ENCODE results near the gene PMS1.

PMS1 gene

GRCh38 chr2:189762551-189763298 lies 21.5 kb upstream of the PMS1 start, which contains the start of gene OSGEPL1:
Gene OSGEPL1, minus strand, starts transcription at chr2:189762792. Its CDS starts 1,152 bp downstream, at chr2:189761640.
- H3K27ac ChIP-seq, result peak within 1 kb of the TSS; percentile 87

GRCh38 chr2:189763908-189764661 lies 20.2 kb upstream of the PMS1 start:
- TF ChIP-seq CTCF (IDR thresholded peaks at IDR 0.05), result no peak
- H3K4me1 ChIP-seq, result peaks cover 3% of the 10 kb centered on the region
- H3K4me2 ChIP-seq (ENCODE audit: low read length), result no peak overlapping the region
- no peaks in the 10 kb centered on the region for H3K27me3 ChIP-seq (ENCODE audit: control insufficient read depth, insufficient read depth, low read length)
- H3K27ac ChIP-seq, result no peak overlapping the region
- H3K9me3 ChIP-seq (ENCODE audit: control insufficient read depth, low read length), result no peaks in the 10 kb centered on the region
- H3K4me3 ChIP-seq (ENCODE audit: low read depth, low read length), result no peak overlapping the region
- no peaks in the 10 kb centered on the region for H3K79me2 ChIP-seq
- H2AFZ ChIP-seq, result peak overlapping the region; percentile 96
- H3K9ac ChIP-seq, result no peak overlapping the region
- H3K36me3 ChIP-seq (ENCODE audit: control insufficient read depth, insufficient read depth, low read length), result no peaks in the 10 kb centered on the region

More at GRCh38 chr2:189762551-189763298, 21.5 kb upstream of the PMS1 start, which contains the start of gene OSGEPL1:
- Histone ChIP-seq H2AFZ (peak within 1 kb of the TSS; percentile 96), H3K36me3 (ENCODE audit: control insufficient read depth, insufficient read depth, low read length) (no peaks in the 10 kb centered on the region), H3K9me3 (ENCODE audit: control insufficient read depth, low read length) (no peaks in the 10 kb centered on the region), H3K9ac (no peak within 1 kb of the TSS), H3K4me2 (ENCODE audit: low read length) (peak within 1 kb of the TSS; percentile 81), H3K4me1 (peaks cover 3% of the 10 kb centered on the region), H3K27me3 (ENCODE audit: control insufficient read depth, insufficient read depth, low read length) (no peaks in the 10 kb centered on the region), H3K4me3 (ENCODE audit: low read depth, low read length) (peak within 1 kb of the TSS; percentile 84), H3K79me2 (no peaks in the 10 kb centered on the region)
- peak; percentile 60 for TF ChIP-seq CTCF (IDR thresholded peaks at IDR 0.05)

GRCh38 chr2:189770590-189771322 lies 13.5 kb upstream of the PMS1 start:
- no peaks in the 10 kb centered on the region for H3K4me1 ChIP-seq
- no peak overlapping the region for H3K4me3 ChIP-seq (ENCODE audit: low read depth, low read length)
- no peak overlapping the region for H2AFZ ChIP-seq
- no peaks in the 10 kb centered on the region for H3K9me3 ChIP-seq (ENCODE audit: control insufficient read depth, low read length)
- no peaks in the 10 kb centered on the region for H3K36me3 ChIP-seq (ENCODE audit: control insufficient read depth, insufficient read depth, low read length)
- H3K27ac ChIP-seq, result no peak overlapping the region
- no peak for TF ChIP-seq CTCF (IDR thresholded peaks at IDR 0.05)
- H3K4me2 ChIP-seq (ENCODE audit: low read length), result peak overlapping the region; percentile 1
- no peaks in the 10 kb centered on the region for H3K27me3 ChIP-seq (ENCODE audit: control insufficient read depth, insufficient read depth, low read length)
- no peaks in the 10 kb centered on the region for H3K79me2 ChIP-seq
- no peak overlapping the region for H3K9ac ChIP-seq

- no peak for TF ChIP-seq CTCF (IDR thresholded peaks at IDR 0.05)
- no peak overlapping the region for H3K4me2 ChIP-seq (ENCODE audit: low read length)
- no peak overlapping the region for H3K4me3 ChIP-seq (ENCODE audit: low read depth, low read length)
- no peaks in the 10 kb centered on the region for H3K9me3 ChIP-seq (ENCODE audit: control insufficient read depth, low read length)
- no peaks in the 10 kb centered on the region for H3K36me3 ChIP-seq (ENCODE audit: control insufficient read depth, insufficient read depth, low read length)
- no peak overlapping the region for H2AFZ ChIP-seq
- H3K9ac ChIP-seq, result no peak overlapping the region
- no peak overlapping the region for H3K27ac ChIP-seq
- H3K79me2 ChIP-seq, result no peaks in the 10 kb centered on the region
- H3K4me1 ChIP-seq, result no peaks in the 10 kb centered on the region
- no peaks in the 10 kb centered on the region for H3K27me3 ChIP-seq (ENCODE audit: control insufficient read depth, insufficient read depth, low read length)
Measured at GRCh38 chr2:189772212-189772611, 12.0 kb upstream of the PMS1 start.

Data from parathyroid adenoma (tissue), 2 donors.